ENCODE data around the gene IVL.

DNA sequence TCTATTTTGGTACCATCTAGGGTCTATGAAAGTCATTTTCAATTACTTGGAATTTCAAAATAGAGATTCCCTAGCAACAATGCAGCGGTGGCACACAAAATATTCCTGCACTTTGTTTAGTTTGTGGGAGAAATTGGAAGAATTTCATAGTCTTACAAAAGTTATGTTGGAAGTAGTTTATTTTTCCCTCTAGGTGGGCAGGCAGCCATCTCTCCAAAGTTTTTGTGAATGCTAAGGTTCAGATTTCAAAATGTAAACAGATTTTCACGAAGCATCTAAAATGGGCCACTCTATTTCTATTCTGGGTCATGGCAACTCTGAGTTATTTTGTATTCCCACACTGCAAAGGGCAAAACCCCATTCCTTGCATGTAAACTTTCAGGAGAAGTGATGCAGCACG, 22.3 kb upstream of the IVL start:
- no peak for TF ChIP-seq POLR2AphosphoS5 (IDR thresholded peaks at IDR 0.05; ENCODE audit: low read depth, low read length)
- TF ChIP-seq POLR2A (IDR thresholded peaks at IDR 0.05; ENCODE audit: borderline replicate concordance, extremely low read depth, insufficient read depth, insufficient read length), result no peak

Data from HCT116 (cell line).